Endometrial microvascular endothelial cells (primary cell): ENCODE results near the gene NEO1. TPM values are rescaled to one million over a fixed set of nuclear protein-coding genes. Genes with fewer than 3 reads are reported as not detected.

Experiments
- in situ Hi-C: cut with HindIII; loops from 2 replicates; pipeline ENCODE4 v1.10.0; 2017; ENCODE audit warnings: low sequenced_read_pairs, low pct_unique_long_range_greater_than_20kb; ENCODE audit errors: inconsistent ontology term
- total RNA-seq: library from RNA; depleted of rRNA; stranded (reverse); fragments of >200 nt; gene quantifications from one replicate; pipeline ENCODE4 v1.2.3, GENCODE V29; 2015; ENCODE audit errors: inconsistent ontology term

NEO1 gene
- total RNA-seq, 1 donor from 2014 or later: not detected

DNA sequence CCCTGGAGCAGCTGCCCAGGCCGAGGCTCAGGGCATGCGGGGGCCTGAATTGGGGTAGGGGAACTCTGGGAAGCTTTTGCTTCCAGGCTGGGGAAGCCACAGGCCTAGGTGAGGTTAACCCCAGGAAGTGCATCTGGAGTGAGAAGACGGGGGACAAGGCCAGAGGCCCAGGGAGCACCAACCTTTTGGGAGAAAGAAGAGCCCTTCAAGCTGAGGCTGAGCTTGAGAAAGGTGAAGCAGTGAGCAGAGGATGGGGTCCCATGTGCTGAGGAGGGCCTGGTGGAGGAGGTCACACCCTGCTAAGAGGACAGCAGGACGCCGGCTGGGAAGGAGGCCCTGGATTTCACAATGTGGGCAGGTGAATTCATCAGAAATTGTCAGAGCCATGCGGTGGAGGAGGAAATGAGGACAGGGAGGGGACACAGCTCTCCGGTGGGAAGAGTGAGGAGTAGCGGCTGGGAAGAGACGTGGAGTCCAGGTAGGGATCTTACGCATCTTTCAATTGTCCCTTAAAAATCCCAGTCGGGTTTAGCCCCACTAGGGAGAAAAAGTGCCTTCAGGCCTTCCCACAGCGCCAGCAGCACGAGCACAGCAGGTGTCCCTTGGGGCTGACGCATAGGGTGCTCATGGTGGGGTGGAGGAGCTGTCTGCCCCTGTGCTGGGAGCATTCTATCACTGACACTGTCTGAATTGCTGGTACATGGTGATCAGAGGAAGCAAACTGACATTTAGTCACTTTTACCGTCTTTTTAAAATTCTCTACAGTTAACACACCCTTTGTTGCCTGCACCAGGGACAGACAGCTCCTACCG, 265.6 kb downstream of the NEO1 start:
- in situ Hi-C loops: no loop called here

DNA sequence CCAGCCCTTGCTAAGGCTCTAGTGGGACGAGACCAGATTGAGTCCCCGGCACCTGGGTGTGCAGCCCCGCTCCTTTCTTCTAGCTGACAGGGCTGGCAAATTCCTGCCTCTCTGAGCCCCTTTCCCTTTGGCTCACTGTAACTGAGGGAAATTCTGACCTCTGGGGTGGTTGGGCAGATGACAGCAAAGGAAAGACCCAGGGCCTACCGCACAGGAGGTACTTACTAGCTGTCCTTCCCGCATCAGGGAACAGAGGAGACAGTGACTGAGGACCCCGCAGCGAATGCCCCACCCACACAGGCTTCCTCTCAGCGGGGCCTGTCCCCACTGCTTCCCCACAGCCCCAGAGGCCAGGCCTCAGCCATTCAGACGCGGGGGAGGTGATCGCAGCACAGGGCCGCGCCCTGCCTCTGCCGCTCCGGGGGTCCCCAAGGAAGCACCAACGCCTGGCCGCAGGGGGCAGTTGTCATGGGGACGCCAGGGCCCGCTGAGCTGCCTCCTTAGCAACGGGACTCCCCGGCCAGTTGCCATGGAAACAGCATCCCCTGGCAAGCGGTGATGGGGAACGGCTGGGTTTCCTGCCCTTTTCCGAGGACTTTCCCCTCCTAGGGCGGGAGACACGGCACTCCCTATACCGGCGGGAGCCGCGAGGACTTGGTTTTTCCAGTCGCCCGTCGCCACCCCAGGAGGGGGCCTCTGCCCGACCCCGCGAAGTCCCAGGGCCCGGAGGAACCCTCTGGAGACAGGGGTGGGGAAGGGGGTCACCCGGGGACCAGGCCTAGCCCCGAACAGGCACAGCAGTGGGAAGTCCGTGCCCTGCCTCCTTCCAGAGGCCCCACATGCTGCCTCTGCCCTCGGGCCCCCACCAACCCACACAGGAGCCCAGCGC, 266.4 kb downstream of the NEO1 start:
- in situ Hi-C loops: no loop called here

DNA sequence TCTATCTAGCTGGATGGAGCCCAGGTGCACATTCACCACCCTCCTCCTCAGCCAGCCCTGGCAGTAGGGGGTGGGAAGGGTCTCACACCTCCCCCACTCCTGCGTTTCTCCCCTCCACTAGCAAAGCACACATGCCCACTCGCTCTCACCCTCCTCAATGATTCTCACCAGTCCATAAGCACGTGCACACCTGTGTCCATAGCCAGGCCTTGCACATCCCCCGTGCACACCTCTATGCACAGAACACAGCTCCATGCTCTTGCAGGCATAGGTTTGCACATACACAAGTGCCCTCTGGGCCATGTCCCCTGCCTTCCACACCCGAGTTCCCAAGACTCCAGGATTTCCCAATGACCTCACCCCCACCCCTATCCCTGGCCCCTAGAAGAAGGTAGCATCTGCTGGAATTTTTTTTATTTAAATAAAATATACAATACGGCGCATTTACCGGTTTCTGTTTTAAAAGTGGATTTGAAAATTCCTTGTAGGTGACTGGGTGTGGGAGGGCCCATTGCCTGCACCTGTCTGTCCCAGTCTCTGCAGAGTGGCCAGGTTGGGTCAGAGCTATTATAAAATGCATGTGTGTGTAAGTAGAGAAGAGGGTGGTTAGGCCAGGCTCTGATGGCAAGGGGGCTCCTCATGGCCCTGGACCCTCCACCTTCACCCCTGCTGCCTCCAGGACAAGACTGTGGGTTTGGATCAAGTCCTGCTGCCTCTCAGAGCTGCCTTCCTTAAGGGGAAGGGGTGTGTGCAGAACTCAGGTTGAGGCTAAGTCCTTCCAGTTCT, 267.4 kb downstream of the NEO1 start:
- in situ Hi-C loops: no loop called here

DNA sequence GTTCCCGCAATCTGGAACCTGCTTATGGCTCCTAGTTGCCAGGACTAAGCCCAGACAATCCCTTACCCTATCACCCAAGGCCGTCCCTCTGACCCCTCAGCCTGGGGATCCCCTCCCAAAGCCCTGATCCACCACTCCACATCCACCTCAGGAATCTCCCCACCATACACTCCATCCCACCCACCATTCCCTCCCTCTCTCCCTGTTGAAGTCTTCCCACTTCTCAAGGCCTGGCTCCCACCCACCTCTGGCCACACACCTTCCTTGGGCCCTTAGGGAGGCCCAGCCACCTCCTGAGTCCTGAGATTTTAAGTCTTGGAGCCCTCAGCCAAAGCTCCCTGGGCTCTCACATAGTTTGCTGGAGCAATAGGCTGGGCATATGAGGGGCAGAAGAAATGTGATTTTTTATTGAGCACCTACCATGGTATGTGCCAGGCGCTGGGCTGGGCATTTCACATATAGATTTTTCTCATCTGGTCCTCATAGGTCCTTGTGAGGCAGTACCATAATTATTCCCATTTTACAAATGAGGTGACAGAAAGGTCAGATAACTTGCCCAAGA, 268.4 kb downstream of the NEO1 start:
- in situ Hi-C loops: no loop called here

DNA sequence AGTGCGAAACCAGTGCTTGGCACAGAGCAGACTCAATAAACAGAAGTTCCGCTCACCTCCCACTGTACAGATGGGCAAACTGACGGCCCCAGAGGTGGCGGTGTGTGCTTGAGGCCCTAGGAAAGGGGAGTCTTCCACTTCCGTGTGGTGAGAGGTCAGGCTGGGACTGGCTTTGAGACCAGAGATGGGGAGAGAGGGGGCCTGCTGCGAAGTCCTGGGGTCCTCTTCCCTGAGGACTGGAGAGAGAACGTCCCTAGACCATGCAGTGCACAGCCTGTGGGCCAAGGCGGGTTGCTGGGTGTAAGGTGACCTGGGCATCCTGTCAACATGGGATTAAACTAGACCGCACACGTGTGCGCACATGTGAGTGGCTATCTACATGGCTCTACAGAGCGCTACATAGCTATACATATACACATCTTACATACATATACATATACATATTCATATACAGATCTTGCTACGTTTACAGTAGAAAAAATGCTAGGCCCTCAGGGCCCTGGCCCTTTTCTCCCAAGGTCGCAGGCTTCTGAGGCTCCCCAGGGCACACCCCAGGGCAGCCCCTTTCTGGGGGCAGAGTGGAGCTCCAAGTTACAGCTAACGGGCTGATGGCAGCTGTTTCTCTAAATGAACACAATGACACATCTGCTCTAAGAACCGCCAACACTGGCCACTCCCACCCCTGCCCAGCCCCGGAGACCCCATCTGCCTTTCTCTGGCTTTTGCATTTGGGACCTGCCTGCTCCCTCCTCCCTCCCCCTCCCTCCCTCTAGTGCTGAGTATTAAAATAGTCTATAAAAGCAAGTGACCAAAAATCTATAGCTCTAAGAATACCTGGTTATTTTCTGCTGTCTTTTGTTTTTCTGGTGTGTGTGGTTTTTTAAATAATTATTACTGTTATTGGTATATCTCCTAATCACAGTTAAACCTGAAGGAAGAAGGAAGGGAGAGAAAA, 269.5 kb downstream of the NEO1 start:
- in situ Hi-C loops: no loop called here

DNA sequence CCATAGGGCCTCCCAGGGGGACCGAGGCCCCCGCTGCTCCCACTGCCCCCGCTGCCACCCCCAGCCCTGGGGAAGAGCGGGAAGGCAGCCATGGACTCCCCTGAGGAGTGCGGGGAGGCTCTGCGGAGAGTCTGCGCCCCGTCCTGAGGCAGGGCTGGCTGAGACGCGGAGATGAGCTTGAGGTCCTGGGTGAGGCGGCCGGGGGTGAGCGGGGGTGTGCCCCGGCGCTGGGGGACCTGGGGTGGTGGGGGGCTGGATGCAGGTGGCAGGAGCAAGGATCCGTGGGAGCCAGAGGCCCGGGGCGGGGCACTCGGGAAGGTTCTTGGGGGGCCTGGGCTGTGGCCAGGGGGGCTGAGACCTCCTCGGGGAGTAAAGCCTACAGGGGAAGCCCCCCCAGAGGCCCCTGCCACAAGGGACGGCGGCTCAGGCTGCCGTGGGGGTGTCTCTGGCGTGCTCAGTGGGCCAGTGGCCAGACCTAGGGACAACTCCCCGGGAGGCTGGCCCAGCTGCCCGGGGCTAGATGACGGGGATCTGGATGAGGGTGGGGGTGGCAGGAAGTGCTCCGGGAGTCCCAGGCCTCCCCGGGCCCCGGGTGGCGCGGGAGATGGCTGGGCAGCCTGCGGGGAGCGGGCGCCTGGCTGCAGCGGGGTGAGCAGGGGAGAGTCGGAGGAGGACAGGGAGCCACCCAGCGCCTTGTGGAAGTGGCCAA, 270.6 kb downstream of the NEO1 start:
- in situ Hi-C loops: no loop called here

DNA sequence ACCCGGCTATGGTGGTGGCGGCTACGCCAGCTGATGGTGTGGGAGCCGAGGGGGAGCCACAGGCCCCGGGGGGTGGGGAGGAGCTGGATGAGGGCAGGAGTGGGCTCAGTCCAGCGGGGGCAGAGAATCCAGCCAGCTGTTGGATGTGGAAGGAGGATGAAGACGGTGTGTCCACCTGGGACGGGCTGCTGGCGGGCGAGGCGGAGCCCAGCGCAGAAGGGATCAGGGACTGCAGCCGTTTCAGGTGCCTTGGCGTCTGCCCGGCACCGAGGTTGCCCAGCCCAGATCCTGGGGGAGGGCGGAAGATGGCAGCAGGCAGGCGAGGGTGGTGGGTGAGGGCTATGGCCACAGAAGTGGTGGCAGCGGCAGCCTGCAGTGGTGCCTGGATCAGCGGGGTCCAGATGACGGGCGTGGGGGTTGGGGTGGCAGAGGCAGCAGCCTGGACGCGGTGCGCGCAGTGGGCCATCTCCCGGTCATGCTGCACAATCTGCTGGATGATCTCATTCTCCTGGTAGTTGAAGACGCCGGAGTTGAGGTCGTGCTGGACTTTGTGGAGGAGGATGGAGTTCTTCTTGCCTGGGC, 271.2 kb downstream of the NEO1 start:
- in situ Hi-C loops: no loop called here

DNA sequence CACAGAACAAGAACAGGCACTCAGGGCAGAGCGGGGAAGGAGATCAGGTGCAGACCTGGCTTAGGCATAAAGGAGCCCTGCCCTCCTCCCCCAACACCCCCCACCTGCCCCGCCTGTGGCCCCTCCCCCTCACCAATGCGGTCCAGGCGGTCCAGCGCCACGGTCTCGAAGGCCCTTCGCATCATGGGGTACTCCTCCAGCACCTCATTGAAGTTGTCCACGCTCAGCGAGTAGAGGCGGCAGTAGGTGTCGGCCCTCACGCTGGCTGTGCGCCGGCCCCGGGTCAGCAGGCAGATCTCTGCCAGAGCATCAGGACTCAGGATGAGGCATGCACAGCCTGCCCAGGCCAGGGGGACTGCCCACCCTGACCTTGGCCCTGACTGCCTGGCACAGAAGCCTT, 271.7 kb downstream of the NEO1 start:
- in situ Hi-C loops: no loop called here

DNA sequence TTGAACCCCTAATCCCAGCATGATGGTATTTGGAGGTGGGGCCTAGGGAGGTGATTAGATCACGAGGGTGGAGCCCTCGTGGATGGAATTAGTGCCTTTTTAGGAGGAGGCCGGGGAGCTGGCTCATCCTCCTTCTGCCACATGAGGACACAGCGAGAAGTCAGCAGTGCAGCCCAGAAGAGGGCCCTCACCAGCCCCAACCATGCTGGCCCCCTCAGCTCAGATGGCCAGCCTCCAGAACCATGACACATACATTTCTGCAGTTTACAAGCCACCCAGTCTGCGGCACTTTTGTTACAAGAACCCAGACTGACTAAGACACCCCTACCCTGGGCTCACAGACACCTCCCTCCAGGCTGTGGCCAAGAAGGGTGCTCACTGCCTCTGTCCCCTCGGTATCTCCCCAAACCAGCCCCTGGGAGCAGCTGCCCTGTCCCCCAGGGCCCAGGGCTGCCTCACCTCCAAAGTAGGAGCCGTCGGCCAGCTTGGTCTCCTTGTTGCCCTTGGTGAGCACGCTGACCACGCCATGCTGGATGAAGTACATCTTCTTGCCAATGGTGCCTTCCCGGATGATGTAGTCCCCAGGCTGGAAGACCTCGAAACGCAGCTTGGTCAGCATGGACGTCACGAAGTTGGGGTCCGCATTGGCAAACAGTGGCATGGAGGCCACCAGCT, 272.4 kb downstream of the NEO1 start:
- in situ Hi-C loops: no loop called here

DNA sequence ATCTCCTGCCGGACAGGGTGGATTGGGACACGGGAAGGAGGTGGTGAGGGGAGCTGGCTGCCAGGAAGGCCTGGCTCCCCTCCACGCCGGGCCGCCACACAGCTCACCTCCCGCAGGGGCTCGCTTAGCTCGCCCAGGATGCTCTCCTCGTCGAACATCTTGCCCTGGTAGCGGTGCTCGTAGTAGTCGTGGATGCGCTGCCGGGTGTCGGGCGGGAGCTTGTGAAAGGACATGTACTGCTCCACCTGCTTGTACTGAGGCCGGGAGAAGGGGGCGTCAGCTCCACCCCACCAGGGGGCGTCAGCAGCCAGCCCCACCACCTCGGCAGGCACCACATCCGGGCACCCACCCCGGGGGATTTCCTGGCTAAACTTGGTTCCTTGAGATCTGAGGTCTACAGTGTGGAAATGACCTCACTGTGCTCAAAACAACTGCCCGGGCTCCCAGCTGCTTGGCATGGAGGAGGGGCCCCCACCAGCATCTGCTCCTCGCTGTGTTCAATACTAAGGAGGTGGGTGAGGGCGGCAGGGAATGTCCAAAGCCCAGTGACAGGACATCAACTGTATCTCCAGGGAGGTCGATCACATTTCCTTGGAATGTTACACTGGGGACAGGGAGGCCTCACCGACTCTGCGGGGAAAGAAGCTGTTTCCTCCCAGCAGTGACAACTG, 273.1 kb downstream of the NEO1 start:
- in situ Hi-C loops: no loop called here

DNA sequence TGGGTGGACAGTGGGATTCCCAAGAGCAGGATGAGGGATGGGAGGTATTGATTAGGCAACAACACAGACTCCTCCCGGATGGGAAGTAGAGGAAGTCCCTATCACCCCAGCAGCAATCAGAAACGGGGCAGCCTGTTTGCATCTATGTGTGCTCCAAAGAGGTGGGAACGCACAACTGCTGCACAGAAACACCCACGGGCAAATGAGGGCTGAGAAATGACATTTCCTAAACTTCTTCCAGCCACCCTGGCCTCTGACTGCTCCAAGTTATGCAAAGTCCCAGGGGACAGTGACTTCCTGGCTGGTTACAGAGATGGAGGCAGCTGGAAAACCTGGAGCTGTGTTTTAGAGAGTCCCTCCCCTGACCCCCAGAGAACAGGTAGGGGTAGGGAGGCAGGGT, 273.9 kb downstream of the NEO1 start:
- in situ Hi-C loops: no loop called here

DNA sequence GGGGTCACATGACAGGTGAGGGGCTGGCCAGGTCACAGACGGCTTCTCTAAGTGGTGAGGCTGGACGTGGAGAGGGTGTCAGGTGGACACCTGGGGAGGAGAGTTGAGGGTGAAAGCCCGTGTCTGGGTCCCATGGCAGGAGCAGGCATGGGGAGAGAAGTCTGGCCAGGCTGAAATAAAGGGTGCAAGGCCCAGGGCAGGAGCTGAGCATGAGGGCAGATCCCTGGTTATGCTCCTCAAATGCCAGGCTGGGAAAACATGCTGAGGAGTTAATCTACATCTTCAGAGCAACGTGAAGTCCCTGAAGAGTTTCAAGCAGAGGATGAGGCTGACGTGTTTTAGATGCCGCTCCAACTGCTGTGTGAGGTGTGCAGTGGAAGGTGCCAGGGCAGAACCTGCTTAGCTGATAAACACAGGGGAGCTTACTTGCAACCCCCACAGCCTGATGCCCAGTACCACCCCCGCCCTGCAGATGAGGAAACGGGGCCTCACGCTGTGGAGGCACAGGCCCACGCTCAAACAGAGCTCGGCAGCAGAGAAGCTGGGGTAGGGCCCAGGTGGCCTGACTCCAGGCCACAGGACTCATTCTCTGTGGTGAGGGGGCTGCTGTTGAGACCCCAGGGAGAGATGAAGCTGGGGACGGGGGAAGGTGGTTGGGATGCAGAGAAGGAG, 276.0 kb downstream of the NEO1 start:
- in situ Hi-C loops: no loop called here

DNA sequence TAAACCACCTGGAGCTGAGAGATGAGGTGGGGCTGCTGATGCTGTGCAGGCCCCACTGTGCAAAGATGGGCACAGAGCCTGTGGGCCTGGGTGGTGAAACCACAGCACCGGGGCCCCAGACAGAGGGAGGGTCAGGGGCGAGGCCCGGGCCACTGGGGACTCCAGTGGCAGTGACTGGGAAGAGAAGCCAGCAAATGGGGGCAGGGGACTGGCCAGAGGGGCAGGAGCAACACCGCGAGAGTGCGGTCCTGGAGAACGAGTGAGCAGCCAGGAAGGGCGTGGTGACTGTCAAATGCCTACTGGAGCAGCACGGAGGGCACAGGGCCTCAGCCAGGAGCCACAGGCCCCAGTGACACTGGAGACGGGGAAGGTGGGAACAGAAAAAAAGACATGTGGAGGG, 276.7 kb downstream of the NEO1 start:
- in situ Hi-C loops: no loop called here

DNA sequence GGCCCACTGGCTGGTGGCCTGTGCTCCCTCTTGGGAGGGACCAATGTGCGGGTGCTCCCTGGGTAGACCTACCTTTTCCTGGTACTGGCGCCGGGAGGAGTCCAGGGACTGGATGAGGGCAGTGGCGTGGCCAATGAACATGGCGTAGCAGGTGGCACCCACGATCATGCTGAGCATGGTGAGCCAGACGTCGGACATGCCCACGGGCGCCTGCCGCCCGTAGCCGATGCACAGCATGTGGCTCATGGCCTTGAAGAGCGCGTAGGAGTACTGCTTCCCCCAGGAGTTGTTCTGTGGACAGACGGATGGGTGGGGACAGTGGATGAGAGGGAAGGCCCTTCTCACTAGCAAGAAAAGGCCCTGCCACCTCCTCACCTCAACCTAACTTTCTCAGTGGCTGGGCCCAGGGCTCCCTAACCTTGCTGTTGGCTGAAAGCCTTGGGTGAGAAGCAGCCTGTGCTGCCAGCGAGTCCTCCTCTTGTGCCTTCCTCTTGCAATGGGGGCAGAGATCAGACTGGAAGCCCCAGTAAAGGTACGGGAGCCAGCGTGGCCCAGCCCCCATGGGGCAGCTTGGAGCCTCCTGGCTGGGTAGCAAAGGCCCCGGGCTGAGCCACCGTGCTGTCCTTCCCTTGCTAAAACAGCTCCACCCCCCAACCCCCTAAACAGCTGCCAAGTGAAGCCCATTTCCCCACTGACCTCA, 277.4 kb downstream of the NEO1 start:
- in situ Hi-C loops: no loop called here
